AG04449 (cell line): ENCODE results near the gene PIK3R3.
A peak's percentile ranks its signal among the peaks of the same experiment; 100 is the strongest.

ENCODE experiments used
- CTCF ChIA-PET: fragments of 350-600 bp; formaldehyde crosslinking; extraction: SDS; loops from one replicate; lab custom pipeline; 2021; ENCODE audit warnings: antibody characterized with exemption; lab: Yijun Ruan, JAX
- POLR2A ChIA-PET: fragments of 400-600, 350-600 bp; formaldehyde crosslinking; extraction: SDS; loops from one replicate; lab custom pipeline; 2020; ENCODE audit warnings: antibody characterized with exemption, inconsistent platforms; lab: Yijun Ruan, JAX
- DNase-seq: peaks from one replicate; pipeline ENCODE4 v3.0.0-alpha.2; 2010; ENCODE audit warnings: low read depth, low spot score
- H3K4me3 ChIP-seq: 2 replicates; pipeline ENCODE4 v1.5.1; 2011; ENCODE audit warnings: low read depth, mild to moderate bottlenecking, control low read depth, low read length
- TF ChIP-seq, protein P1 (sequence below): IDR thresholded peaks from one replicate; pipeline ENCODE4 v1.5.1; 2011; ENCODE audit warnings: mild to moderate bottlenecking, moderate library complexity, low read length, control low read depth, inconsistent platforms; ENCODE audit not compliant: insufficient read depth; ENCODE audit errors: missing control alignments

PIK3R3 gene

DNA sequence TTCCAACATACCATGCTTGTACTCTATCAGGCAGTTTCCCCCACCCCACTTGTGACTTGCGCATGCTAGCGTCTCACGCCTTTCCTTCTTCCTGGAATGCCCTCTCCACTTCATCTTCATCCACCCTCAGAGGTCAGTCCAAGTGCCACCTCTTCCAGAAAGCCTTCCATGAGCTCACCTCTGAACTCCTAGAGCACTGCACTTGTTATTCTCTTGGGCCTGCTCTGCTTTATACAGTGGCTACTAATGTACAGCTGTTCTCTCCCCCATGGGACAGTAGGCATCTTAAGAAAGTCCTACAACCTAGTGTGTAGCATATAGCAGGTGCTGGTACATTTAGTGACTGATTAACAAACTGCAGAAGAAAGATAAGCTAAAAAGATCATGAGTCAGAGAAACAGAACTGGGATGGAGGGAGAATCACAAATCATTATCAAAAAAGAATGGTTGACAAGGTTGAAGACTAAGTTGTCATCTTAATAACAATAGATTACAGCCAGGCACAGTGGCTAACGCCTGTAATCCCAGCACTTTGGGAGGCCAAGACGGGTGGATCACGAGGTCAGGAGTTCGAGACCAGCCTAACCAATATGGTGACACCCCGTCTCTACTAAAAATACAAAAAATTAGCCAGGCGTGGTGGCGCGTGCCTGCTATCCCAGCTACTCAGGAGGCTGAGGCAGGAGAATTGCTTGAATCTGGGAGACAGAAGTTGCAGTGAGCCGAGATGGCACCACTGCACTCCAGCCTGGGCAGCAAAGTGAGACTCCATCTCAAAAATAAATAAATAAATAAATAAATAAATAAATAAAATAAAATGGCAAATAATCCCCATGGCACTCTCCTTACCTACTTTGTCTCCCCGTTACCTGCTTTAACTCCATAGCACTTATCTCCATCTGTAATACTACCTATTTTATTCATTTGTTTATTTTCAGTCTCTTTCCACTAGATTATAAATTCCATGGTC is 26.2 kb upstream of the PIK3R3 start:
- DNase-seq: no peak
- POLR2A ChIA-PET: no interaction called here
- CTCF ChIA-PET: interaction anchor here (1.0 to 1.5 kb wide), 4 partner anchors 12 to 78 kb away, joined by 3 to 4 read pairs (median 3); no protein-coding TSS in a partner anchor
- TF ChIP-seq, protein P1, sequence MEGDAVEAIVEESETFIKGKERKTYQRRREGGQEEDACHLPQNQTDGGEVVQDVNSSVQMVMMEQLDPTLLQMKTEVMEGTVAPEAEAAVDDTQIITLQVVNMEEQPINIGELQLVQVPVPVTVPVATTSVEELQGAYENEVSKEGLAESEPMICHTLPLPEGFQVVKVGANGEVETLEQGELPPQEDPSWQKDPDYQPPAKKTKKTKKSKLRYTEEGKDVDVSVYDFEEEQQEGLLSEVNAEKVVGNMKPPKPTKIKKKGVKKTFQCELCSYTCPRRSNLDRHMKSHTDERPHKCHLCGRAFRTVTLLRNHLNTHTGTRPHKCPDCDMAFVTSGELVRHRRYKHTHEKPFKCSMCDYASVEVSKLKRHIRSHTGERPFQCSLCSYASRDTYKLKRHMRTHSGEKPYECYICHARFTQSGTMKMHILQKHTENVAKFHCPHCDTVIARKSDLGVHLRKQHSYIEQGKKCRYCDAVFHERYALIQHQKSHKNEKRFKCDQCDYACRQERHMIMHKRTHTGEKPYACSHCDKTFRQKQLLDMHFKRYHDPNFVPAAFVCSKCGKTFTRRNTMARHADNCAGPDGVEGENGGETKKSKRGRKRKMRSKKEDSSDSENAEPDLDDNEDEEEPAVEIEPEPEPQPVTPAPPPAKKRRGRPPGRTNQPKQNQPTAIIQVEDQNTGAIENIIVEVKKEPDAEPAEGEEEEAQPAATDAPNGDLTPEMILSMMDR: no peak
- no peak overlapping the region for H3K4me3 ChIP-seq

DNA sequence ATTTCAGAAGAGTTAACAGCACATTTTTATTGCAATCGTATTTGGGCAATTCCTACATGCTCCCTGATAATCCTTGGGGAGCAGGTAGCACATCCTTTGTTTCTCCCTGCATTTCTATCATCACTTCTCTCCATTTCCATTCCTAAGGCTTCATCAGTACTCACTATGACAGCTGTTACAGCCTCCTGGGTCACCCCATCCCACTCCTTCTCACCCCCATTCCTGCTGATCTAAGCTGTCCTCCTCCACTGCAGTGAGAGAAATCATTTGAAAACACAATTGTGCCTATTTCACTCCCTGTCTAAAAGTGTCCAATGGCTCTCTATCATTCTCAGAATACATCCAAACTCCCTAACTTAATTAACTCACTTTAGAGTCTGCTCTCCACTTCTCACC is 25.5 kb upstream of the PIK3R3 start:
- DNase-seq: no peak
- CTCF ChIA-PET: interaction anchor here (1.0 to 1.5 kb wide), 4 partner anchors 12 to 78 kb away, joined by 3 read pairs; no protein-coding TSS in a partner anchor
- H3K4me3 ChIP-seq: no peak overlapping the region
- POLR2A ChIA-PET: no interaction called here
- TF ChIP-seq, protein P1: no peak

DNA sequence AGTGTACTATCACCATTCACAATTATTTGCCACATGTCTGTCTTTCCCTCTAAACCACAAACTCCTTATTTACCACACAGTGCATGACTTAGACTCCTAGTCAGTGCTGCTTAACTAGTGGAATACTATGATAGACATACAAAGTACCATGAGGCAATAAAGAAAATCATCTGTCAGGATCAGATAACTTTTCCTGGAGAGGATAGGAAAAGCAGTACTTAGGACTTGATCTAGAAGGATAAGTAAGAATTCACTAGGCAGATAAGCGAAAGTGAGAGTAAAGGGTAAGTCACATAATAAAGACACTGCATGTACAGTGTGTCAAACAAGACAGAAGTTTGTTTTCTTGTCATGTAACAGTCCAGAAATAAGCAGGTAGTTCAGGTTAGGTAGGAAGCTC is 21.3 kb upstream of the PIK3R3 start:
- ChIA-PET CTCF (no interaction called here), POLR2A (no interaction called here)
- no peak for DNase-seq

DNA sequence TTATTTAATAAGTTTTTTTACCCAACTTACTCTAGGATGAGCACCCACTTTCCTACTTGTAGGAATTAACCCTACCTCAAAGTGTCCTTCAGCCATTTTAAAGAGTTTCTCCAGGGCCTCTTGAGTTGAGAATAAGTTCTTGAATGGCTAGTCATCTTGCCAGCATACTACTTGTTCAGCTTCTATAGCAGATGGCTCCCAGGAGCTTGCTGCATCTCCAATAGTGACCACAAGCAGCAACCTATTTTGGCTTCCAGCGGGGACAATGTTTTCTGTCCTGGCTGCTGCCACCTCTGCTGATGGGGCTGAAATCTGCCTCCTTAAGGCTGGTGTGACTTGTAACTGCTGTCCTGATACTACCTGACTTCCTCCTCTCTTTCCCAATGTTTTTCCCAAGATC is 20.8 kb upstream of the PIK3R3 start:
- ChIA-PET CTCF (no interaction called here), POLR2A (no interaction called here)

More for the DNA sequence above, 21.3 kb upstream of the PIK3R3 start:
- TF ChIP-seq, protein P1: no peak
- no peak overlapping the region for H3K4me3 ChIP-seq

DNA sequence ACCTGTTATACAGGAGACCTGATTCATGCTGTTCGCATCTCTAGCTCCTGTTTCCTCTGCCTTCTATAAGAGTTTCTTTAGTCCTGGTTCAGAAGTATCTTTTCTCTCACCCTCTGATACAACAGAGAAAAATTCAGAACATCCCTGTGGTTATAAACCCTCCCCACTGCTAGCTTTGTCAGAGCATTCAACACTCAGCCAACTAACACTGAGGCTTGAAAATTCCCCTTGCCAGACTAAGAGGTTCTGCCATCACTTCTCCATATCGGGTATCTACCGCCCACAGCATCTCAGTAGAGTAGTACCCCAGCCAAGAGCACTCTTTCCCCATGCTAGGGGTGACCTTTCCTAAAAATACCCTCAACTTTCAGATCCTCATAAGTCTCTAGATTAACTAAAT is 19.6 kb upstream of the PIK3R3 start:
- TF ChIP-seq, protein P1: no peak
- DNase-seq: peak; percentile 65
- ChIA-PET CTCF (interaction anchor here (0.7 to 1.3 kb wide), 3 partner anchors 30 to 116 kb away, joined by 3 to 5 read pairs (median 3); no protein-coding TSS in a partner anchor), POLR2A (interaction anchor here (1.5 kb wide), 1 partner anchor 20 kb away, joined by 15 read pairs; the partner anchor contains the start of gene PIK3R3)
- H3K4me3 ChIP-seq: no peak overlapping the region

More for the DNA sequence above, 20.8 kb upstream of the PIK3R3 start:
- TF ChIP-seq, protein P1: no peak
- no peak overlapping the region for H3K4me3 ChIP-seq
- no peak for DNase-seq

DNA sequence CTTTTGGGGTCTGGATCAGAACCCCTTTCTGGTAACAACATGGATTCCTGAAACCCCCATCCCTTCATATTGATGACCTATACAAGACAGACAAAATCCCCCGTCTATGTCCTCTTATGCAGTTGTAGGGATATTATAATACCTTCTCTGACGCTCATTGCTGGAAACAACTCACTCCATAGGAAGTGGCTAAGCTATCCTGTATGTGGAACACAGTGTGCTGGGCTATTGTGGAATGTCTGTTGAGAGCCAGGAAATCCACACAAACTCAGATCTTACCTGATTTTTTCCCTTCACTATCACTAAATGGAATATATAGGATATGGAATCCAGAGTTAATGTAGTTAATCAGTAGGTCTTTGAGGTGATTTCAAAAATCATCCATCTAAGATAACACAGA is 17.7 kb upstream of the PIK3R3 start:
- TF ChIP-seq, protein P1: no peak
- CTCF ChIA-PET: no interaction called here
- no peak for DNase-seq
- POLR2A ChIA-PET: no interaction called here
- H3K4me3 ChIP-seq: no peak overlapping the region
